Right atrium auricular region (tissue), 2 donors: ENCODE results near the gene CYTH1. TPM values are rescaled to one million over a fixed set of nuclear protein-coding genes. Genes with fewer than 3 reads are reported as not detected.

Experiments used
- DNase-seq: peaks from one replicate; pipeline ENCODE4 v3.0.0-alpha.2; 2019; ENCODE audit warnings: low spot score
- H3K27ac ChIP-seq, 2 donors: fragments of 200-600 bp; sonication (generic); 1 replicate in 1 of 2; 2 replicates in 1 of 2; pipeline ENCODE4 v1.5.1; 2016 to 2019
- H3K27me3 ChIP-seq, 2 donors: fragments of 200-600 bp; sonication (generic); one replicate each; pipeline versions ENCODE4 v1.5.1 to v1.6.0; 2017 to 2019
- H3K36me3 ChIP-seq: fragments of 200-600 bp; sonication (generic); one replicate; pipeline ENCODE4 v1.5.1; 2016
- H3K4me1 ChIP-seq, 2 donors: fragments of 200-600 bp; sonication (generic); one replicate each; pipeline versions ENCODE4 v1.5.1 to v1.6.0; 2017 to 2019
- H3K4me3 ChIP-seq, 2 donors: fragments of 200-600 bp; sonication (generic); 1 replicate in 1 of 2; 2 replicates in 1 of 2; pipeline ENCODE4 v1.5.1; 2017 to 2019; ENCODE audit warnings: mild to moderate bottlenecking in 1 of 2, moderate library complexity in 1 of 2
- H3K9me3 ChIP-seq, 2 donors: fragments of 200-600 bp; sonication (generic); one replicate each; pipeline ENCODE4 v1.5.1; 2019
- total RNA-seq, 2 donors: library from RNA; depleted of rRNA; stranded (reverse); fragments of >200 nt; gene quantifications; one replicate each; pipeline ENCODE4 v1.1.0, GENCODE V29; 2016
- TF ChIP-seq, protein P1 (sequence below), 2 donors: fragments of 200-600 bp; sonication (generic); IDR thresholded peaks; one replicate each; pipeline ENCODE4 v1.5.1; 2019; ENCODE audit warnings: antibody characterized with exemption in 2 of 2

CYTH1 gene
- total RNA-seq, 2 donors from 2014 or later, result 23.8 to 31.0 TPM

DNA sequence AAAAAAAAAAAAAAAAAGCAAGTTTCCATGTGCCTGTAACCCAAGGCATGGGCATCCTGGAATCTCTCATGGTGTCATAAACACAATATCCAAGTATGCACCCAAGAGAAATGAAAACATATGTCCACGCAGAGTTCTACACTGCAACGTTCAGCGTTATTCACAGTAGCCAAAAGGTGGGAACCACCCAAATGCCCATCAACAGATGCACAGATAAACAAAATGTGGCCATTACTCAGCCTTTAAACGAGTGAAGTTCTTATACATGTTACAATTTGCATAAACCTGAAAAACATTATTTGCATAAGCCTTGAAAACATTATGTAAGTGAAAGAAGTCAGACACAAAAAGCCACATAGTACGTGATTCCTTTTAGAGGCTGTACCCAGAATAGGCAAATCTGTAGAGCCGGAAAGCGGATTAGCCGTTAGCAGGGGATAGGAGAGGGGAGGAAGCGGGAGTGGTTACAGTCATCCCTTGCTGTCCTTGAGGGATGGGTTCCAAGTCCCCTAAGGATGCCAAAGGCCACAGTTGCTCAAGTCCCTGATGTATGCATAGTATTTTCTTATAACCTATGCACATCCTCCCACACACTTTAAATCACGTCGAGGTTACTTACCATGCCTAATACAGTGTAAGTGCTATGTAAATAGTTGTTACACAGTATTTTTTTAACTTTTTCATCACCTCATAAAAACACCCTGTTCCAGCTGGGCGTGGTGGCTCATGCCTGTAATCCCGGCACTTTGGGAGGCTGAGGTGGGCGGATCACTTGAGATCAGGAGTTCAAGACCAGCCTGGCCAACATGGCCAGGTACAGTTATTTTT is 157.5 kb downstream of the CYTH1 start:
- H3K4me3 ChIP-seq, result no peak overlapping the region
- H3K4me1 ChIP-seq, result no peaks in the 10 kb centered on the region
- H3K36me3 ChIP-seq, result no peaks in the 10 kb centered on the region
- no peaks in the 10 kb centered on the region for H3K9me3 ChIP-seq
- no peak overlapping the region for H3K27ac ChIP-seq
- TF ChIP-seq, protein P1, sequence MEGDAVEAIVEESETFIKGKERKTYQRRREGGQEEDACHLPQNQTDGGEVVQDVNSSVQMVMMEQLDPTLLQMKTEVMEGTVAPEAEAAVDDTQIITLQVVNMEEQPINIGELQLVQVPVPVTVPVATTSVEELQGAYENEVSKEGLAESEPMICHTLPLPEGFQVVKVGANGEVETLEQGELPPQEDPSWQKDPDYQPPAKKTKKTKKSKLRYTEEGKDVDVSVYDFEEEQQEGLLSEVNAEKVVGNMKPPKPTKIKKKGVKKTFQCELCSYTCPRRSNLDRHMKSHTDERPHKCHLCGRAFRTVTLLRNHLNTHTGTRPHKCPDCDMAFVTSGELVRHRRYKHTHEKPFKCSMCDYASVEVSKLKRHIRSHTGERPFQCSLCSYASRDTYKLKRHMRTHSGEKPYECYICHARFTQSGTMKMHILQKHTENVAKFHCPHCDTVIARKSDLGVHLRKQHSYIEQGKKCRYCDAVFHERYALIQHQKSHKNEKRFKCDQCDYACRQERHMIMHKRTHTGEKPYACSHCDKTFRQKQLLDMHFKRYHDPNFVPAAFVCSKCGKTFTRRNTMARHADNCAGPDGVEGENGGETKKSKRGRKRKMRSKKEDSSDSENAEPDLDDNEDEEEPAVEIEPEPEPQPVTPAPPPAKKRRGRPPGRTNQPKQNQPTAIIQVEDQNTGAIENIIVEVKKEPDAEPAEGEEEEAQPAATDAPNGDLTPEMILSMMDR (IDR thresholded peaks at IDR 0.05), result no peak
- DNase-seq, result no peak
- no peaks in the 10 kb centered on the region for H3K27me3 ChIP-seq

Other genes starting within 250 kb of the CYTH1 start
- gene DNAH17, start 204.9 kb downstream of the CYTH1 start, total RNA-seq, result under 1 TPM in 1 of 2 donors, not detected in 1; 0.04 TPM
- gene USP36, start 58.5 kb upstream of the CYTH1 start, total RNA-seq, result 10 to 100 TPM; 15.4 to 18.1 TPM
- 1 to 10 TPM in 1 of 2 donors, under 1 TPM in 1; 0.83 to 1.1 TPM for gene CEP295NL, start 120.9 kb upstream of the CYTH1 start, total RNA-seq
- gene TIMP2, start 143.1 kb upstream of the CYTH1 start, total RNA-seq, result 100 to 1,000 TPM in 1 of 2 donors, 10 to 100 TPM in 1; 99.1 to 158 TPM
- gene LGALS3BP, start 197.7 kb upstream of the CYTH1 start, total RNA-seq, result 100 to 1,000 TPM; 488 to 733 TPM
- gene CANT1, start 227.5 kb upstream of the CYTH1 start, total RNA-seq, result 10 to 100 TPM; 20.9 to 40.1 TPM
- 100 to 1,000 TPM; 125 to 401 TPM for gene C1QTNF1, start 241.9 kb upstream of the CYTH1 start, total RNA-seq